ENCODE data around the gene CAMK1D.

CAMK1D gene

GRCh38 chr10:12727832-12728215 is 378.5 kb downstream of the CAMK1D start:
- Histone ChIP-seq H3K27ac (no peak overlapping the region), H3K9me3 (ENCODE audit: severe bottlenecking) (no peaks in the 10 kb centered on the region), H3K36me3 (no peaks in the 10 kb centered on the region), H3K27me3 (ENCODE audit: insufficient read depth, low read depth, severe bottlenecking) (no peaks in the 10 kb centered on the region), H3K4me3 (ENCODE audit: low read depth, low read length) (peak overlapping the region; percentile 32)
- TF ChIP-seq, protein P1, sequence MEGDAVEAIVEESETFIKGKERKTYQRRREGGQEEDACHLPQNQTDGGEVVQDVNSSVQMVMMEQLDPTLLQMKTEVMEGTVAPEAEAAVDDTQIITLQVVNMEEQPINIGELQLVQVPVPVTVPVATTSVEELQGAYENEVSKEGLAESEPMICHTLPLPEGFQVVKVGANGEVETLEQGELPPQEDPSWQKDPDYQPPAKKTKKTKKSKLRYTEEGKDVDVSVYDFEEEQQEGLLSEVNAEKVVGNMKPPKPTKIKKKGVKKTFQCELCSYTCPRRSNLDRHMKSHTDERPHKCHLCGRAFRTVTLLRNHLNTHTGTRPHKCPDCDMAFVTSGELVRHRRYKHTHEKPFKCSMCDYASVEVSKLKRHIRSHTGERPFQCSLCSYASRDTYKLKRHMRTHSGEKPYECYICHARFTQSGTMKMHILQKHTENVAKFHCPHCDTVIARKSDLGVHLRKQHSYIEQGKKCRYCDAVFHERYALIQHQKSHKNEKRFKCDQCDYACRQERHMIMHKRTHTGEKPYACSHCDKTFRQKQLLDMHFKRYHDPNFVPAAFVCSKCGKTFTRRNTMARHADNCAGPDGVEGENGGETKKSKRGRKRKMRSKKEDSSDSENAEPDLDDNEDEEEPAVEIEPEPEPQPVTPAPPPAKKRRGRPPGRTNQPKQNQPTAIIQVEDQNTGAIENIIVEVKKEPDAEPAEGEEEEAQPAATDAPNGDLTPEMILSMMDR (IDR thresholded peaks at IDR 0.05; ENCODE audit: low read depth, low read length), result no peak
- peak; percentile 69 for DNase-seq

- Histone ChIP-seq H3K36me3 (no peaks in the 10 kb centered on the region), H3K27me3 (ENCODE audit: insufficient read depth, low read depth, severe bottlenecking) (no peaks in the 10 kb centered on the region)
- peak; percentile 14 for DNase-seq
Observed at GRCh38 chr10:12728494-12728893, 379.1 kb downstream of the CAMK1D start.

DNA sequence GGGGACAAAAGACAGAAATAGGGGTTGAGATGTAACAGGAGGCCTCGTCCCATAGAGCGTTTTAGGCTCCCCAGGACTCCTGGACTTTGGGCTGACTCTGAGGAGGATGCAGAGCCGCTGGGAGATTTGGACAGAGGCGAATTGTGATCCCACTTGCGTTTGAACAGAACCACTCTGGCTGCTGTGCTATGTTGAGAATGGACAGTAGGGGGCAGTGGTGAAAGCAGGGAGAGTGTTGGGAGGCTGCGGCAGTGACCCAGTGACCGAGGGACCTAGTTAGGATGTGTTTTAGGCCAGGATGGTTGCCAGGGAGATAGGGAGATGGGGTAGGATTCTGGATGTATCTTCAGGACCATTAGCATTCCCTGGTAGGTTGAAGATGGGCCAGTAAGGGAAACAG is 380.5 kb downstream of the CAMK1D start:
- no peaks in the 10 kb centered on the region for H3K36me3 ChIP-seq
- H3K4me3 ChIP-seq (ENCODE audit: low read depth, low read length), result no peak overlapping the region
- TF ChIP-seq, protein P1 (IDR thresholded peaks at IDR 0.05; ENCODE audit: low read depth, low read length), result peak; percentile 72
- H3K27ac ChIP-seq, result no peak overlapping the region
- no peaks in the 10 kb centered on the region for H3K9me3 ChIP-seq (ENCODE audit: severe bottlenecking)
- DNase-seq, result peak; percentile 28
- H3K27me3 ChIP-seq (ENCODE audit: insufficient read depth, low read depth, severe bottlenecking), result no peaks in the 10 kb centered on the region

More at GRCh38 chr10:12728494-12728893, 379.1 kb downstream of the CAMK1D start:
- H3K4me3 ChIP-seq (ENCODE audit: low read depth, low read length), result peak overlapping the region; percentile 32
- TF ChIP-seq, protein P1 (IDR thresholded peaks at IDR 0.05; ENCODE audit: low read depth, low read length), result no peak
- no peak overlapping the region for H3K27ac ChIP-seq
- no peaks in the 10 kb centered on the region for H3K9me3 ChIP-seq (ENCODE audit: severe bottlenecking)

- H3K9me3 ChIP-seq (ENCODE audit: severe bottlenecking), result no peaks in the 10 kb centered on the region
- TF ChIP-seq, protein P1 (IDR thresholded peaks at IDR 0.05; ENCODE audit: low read depth, low read length), result no peak
- H3K27me3 ChIP-seq (ENCODE audit: insufficient read depth, low read depth, severe bottlenecking), result no peaks in the 10 kb centered on the region
- no peak for DNase-seq
- no peak overlapping the region for H3K27ac ChIP-seq
- H3K4me3 ChIP-seq (ENCODE audit: low read depth, low read length), result no peak overlapping the region
- H3K36me3 ChIP-seq, result no peaks in the 10 kb centered on the region
Observed at GRCh38 chr10:12730809-12731519, 381.6 kb downstream of the CAMK1D start.

DNA sequence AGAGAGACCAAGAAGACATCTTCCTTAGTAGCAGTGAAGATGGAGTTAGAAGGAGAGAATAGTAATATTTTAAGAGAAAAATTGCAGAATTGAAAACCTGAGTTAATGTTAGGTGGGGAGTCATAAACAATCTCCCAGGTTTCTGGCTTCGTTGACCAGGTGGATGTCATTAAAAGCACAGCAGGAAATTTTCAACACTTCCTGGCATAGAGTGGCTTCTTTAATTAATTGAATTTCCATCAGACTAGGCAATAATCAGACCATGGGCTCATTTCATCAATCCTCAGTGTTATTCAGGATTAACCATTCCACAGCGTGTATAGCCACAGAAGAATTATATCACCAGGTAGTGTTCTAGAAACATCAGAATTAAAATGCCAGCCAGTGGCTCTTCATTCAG is 383.9 kb downstream of the CAMK1D start:
- Histone ChIP-seq H3K36me3 (no peaks in the 10 kb centered on the region), H3K4me3 (ENCODE audit: low read depth, low read length) (no peak overlapping the region), H3K27me3 (ENCODE audit: insufficient read depth, low read depth, severe bottlenecking) (no peaks in the 10 kb centered on the region), H3K9me3 (ENCODE audit: severe bottlenecking) (no peaks in the 10 kb centered on the region), H3K27ac (no peak overlapping the region)
- TF ChIP-seq, protein P1 (IDR thresholded peaks at IDR 0.05; ENCODE audit: low read depth, low read length), result no peak
- DNase-seq, result no peak

Measured in WERI-Rb-1 (cell line).